KBM-7 (cell line): ENCODE results near the gene MYO1E.
"Not testable (repeated sequence)": the region's sequence is repeated elsewhere in the genome, so short reads cannot be mapped to it uniquely, and the experiment has no call there.

ENCODE experiments used
- DNase-seq: peaks from one replicate; pipeline ENCODE4 v3.0.0-alpha.2; 2015
- in situ Hi-C: fragments of 300-500 bp; cut with MboI; formaldehyde crosslinking; loops from 2 replicates; pipeline ENCODE4 v1.14.3; 2020; ENCODE audit warnings: low sequenced_read_pairs, low pct_unique_long_range_greater_than_20kb, mixed read lengths

Gene MYO1E

GRCh38 chr15:59166166-59166565 lies 206.5 kb downstream of the MYO1E start:
- DNase-seq: no peak
- in situ Hi-C loops: no loop called here

- in situ Hi-C loops: no loop called here
Observed at GRCh38 chr15:59165726-59166125, 206.9 kb downstream of the MYO1E start.

GRCh38 chr15:59162080-59162479 lies 210.6 kb downstream of the MYO1E start:
- in situ Hi-C loops, DNase-seq: not testable (repeated sequence)

More at GRCh38 chr15:59165726-59166125, 206.9 kb downstream of the MYO1E start:
- DNase-seq: peak; percentile 65

- in situ Hi-C loops: no loop called here
- DNase-seq: peak; percentile 20
Observed at GRCh38 chr15:59160880-59161593, 211.6 kb downstream of the MYO1E start.

- in situ Hi-C loops: no loop called here
- DNase-seq: no peak
Observed at GRCh38 chr15:59159210-59159609, 213.5 kb downstream of the MYO1E start.

GRCh38 chr15:59158701-59159034 lies 214.0 kb downstream of the MYO1E start:
- in situ Hi-C loops: no loop called here
- no peak for DNase-seq

GRCh38 chr15:59157840-59158700 lies 214.6 kb downstream of the MYO1E start:
- DNase-seq: no peak
- in situ Hi-C loops: no loop called here

- no peak for DNase-seq
- in situ Hi-C loops: no loop called here
Observed at GRCh38 chr15:59157396-59157795, 215.3 kb downstream of the MYO1E start.

- no peak for DNase-seq
- in situ Hi-C loops: no loop called here
Observed at GRCh38 chr15:59155431-59155830, 217.2 kb downstream of the MYO1E start.

GRCh38 chr15:59154243-59154642 lies 218.4 kb downstream of the MYO1E start:
- in situ Hi-C loops: no loop called here
- no peak for DNase-seq

GRCh38 chr15:59153466-59153865 lies 219.2 kb downstream of the MYO1E start:
- in situ Hi-C loops: no loop called here
- no peak for DNase-seq

- in situ Hi-C loops: no loop called here
- DNase-seq: no peak
Observed at GRCh38 chr15:59152694-59153450, 219.8 kb downstream of the MYO1E start.

GRCh38 chr15:59150185-59150584 lies 222.5 kb downstream of the MYO1E start:
- in situ Hi-C loops: no loop called here
- DNase-seq: no peak

- in situ Hi-C loops: no loop called here
- no peak for DNase-seq
Observed at GRCh38 chr15:59148153-59148833, 224.4 kb downstream of the MYO1E start.

- in situ Hi-C loops: no loop called here
- DNase-seq: no peak
Observed at GRCh38 chr15:59147666-59148065, 225.0 kb downstream of the MYO1E start.

- DNase-seq, in situ Hi-C loops: not testable (repeated sequence)
Observed at GRCh38 chr15:59144594-59144993, 228.1 kb downstream of the MYO1E start.

- no peak for DNase-seq
- in situ Hi-C loops: no loop called here
Observed at GRCh38 chr15:59143281-59143680, 229.4 kb downstream of the MYO1E start.

- in situ Hi-C loops: no loop called here
- no peak for DNase-seq
Observed at GRCh38 chr15:59140422-59141226, 232.0 kb downstream of the MYO1E start.

GRCh38 chr15:59138243-59138642 lies 234.4 kb downstream of the MYO1E start:
- DNase-seq: peak; percentile 81
- in situ Hi-C loops: no loop called here
